ENCODE measurements around the gene KRTAP13-3.

KRTAP13-3 gene

DNA sequence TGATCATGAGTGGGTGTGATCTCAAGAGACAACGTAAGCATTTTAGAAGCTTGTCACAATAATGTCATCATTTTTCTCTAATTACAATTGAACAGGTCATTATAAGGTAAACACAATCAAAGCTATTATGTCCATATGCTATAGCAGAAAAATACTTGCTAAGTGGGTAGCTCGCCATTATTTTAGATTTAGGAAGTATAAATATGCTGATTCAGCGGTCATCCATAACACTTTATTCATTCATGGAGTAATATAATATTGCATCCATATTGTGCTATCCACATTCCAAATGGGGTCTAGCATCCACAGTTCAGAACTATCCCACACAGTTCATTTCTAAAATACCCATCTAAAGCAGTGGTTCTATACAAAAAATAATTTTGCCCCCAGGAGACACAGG, 22.8 kb upstream of the KRTAP13-3 start:
- Histone ChIP-seq H3F3A (ENCODE audit: control insufficient read depth, insufficient read depth) (no peaks in the 10 kb centered on the region), H4K20me1 (ENCODE audit: control insufficient read depth, insufficient read depth, low read depth, low read length) (no peaks in the 10 kb centered on the region), H3K4me2 (ENCODE audit: low read length) (no peak overlapping the region), H3K9me3 (ENCODE audit: control insufficient read depth, insufficient read depth, low read length) (no peaks in the 10 kb centered on the region), H3K79me2 (ENCODE audit: control insufficient read depth, low read length) (no peaks in the 10 kb centered on the region), H3K4me3 (ENCODE audit: low read length) (no peak overlapping the region), H3K27ac (ENCODE audit: low read depth, low read length) (no peak overlapping the region), H3K36me3 (ENCODE audit: control insufficient read depth, low read length) (no peaks in the 10 kb centered on the region), H3K27me3 (ENCODE audit: control insufficient read depth, low read length) (no peaks in the 10 kb centered on the region), H3K9me2 (replicated peaks; ENCODE audit: control insufficient read depth, low read length) (no peaks in the 10 kb centered on the region), H3K4me1 (ENCODE audit: control insufficient read depth, low read length) (no peaks in the 10 kb centered on the region)
- TF ChIP-seq EZH2phosphoT487 (IDR thresholded peaks at IDR 0.05; ENCODE audit: borderline replicate concordance, low read length), result no peak
- TF ChIP-seq, protein P1, sequence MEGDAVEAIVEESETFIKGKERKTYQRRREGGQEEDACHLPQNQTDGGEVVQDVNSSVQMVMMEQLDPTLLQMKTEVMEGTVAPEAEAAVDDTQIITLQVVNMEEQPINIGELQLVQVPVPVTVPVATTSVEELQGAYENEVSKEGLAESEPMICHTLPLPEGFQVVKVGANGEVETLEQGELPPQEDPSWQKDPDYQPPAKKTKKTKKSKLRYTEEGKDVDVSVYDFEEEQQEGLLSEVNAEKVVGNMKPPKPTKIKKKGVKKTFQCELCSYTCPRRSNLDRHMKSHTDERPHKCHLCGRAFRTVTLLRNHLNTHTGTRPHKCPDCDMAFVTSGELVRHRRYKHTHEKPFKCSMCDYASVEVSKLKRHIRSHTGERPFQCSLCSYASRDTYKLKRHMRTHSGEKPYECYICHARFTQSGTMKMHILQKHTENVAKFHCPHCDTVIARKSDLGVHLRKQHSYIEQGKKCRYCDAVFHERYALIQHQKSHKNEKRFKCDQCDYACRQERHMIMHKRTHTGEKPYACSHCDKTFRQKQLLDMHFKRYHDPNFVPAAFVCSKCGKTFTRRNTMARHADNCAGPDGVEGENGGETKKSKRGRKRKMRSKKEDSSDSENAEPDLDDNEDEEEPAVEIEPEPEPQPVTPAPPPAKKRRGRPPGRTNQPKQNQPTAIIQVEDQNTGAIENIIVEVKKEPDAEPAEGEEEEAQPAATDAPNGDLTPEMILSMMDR (IDR thresholded peaks at IDR 0.05; ENCODE audit: low read depth, low read length, poor library complexity, severe bottlenecking), result no peak

DNA sequence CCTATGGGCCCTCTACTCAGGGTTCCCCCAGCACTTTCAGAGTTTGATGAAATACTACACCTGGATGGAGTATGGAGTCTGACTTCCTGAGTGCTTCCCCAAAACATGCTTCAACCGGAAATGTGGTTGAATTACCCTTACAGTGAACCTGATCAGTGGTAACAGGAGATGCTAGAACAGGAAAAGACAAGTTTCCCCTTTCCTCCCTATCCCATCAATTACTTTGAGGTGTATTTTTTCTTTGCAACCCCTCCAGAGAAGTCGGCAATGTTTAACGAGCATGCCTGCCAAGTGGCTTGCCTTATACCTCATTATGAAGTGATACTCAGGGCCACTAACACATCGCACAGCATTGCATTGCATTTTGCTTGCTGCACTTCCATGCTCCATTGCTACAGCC, 21.3 kb upstream of the KRTAP13-3 start:
- no peak for TF ChIP-seq EZH2phosphoT487 (IDR thresholded peaks at IDR 0.05; ENCODE audit: borderline replicate concordance, low read length)
- TF ChIP-seq, protein P1 (IDR thresholded peaks at IDR 0.05; ENCODE audit: low read depth, low read length, poor library complexity, severe bottlenecking), result no peak
- H3K4me2 ChIP-seq (ENCODE audit: low read length), result no peak overlapping the region
- H3K4me1 ChIP-seq (ENCODE audit: control insufficient read depth, low read length), result no peaks in the 10 kb centered on the region
- H3K27ac ChIP-seq (ENCODE audit: low read depth, low read length), result no peak overlapping the region
- H3K9me3 ChIP-seq (ENCODE audit: control insufficient read depth, insufficient read depth, low read length), result no peaks in the 10 kb centered on the region
- H3F3A ChIP-seq (ENCODE audit: control insufficient read depth, insufficient read depth), result no peaks in the 10 kb centered on the region
- no peaks in the 10 kb centered on the region for H3K36me3 ChIP-seq (ENCODE audit: control insufficient read depth, low read length)
- H3K27me3 ChIP-seq (ENCODE audit: control insufficient read depth, low read length), result no peaks in the 10 kb centered on the region
- H3K79me2 ChIP-seq (ENCODE audit: control insufficient read depth, low read length), result no peaks in the 10 kb centered on the region
- H4K20me1 ChIP-seq (ENCODE audit: control insufficient read depth, insufficient read depth, low read depth, low read length), result no peaks in the 10 kb centered on the region
- H3K4me3 ChIP-seq (ENCODE audit: low read length), result no peak overlapping the region
- no peaks in the 10 kb centered on the region for H3K9me2 ChIP-seq (replicated peaks; ENCODE audit: control insufficient read depth, low read length)

DNA sequence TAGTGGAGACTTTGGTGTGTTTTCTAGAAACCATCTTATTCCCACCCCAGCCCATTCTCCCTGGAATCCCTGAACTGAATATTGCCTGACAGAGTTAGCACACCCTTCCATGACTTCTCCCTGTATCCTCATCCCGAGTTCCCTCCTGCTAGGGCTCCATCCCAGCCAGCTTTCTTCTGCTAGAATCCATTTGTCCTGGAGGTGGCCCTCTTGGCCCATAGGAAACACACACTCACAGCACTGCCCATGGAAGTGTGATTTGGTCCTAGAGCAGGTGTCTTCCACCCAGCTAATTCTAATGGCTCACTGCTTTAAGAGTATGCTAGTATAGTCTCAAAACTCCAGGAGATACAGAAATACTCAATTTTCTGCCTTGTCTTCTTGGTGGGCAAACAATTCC, 18.5 kb upstream of the KRTAP13-3 start:
- no peaks in the 10 kb centered on the region for H3K27me3 ChIP-seq (ENCODE audit: control insufficient read depth, low read length)
- TF ChIP-seq, protein P1 (IDR thresholded peaks at IDR 0.05; ENCODE audit: low read depth, low read length, poor library complexity, severe bottlenecking), result no peak
- no peak overlapping the region for H3K4me2 ChIP-seq (ENCODE audit: low read length)

DNA sequence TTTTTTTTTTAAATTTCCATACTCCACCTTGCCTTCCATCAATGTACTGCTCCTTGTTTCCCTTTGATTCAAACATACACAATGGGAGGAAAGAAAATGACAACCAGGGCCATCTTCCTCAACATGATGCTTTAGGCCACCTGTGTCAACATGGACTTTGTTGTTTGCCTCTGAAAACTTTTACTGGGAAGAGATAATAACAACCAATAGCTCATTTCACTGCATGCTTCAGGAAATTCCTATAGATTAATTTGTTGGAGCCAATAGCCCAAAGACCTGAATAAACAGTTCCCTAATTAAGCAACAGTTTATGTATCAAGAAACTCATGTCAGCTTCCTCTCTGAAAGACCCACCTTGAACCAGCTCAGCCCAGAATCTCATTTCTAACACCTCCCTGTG, 17.5 kb upstream of the KRTAP13-3 start:
- Histone ChIP-seq H3K4me3 (ENCODE audit: low read length) (no peak overlapping the region), H3K4me2 (ENCODE audit: low read length) (no peak overlapping the region), H3K9me3 (ENCODE audit: control insufficient read depth, insufficient read depth, low read length) (no peaks in the 10 kb centered on the region), H3K27ac (ENCODE audit: low read depth, low read length) (no peak overlapping the region), H4K20me1 (ENCODE audit: control insufficient read depth, insufficient read depth, low read depth, low read length) (no peaks in the 10 kb centered on the region), H3K4me1 (ENCODE audit: control insufficient read depth, low read length) (no peaks in the 10 kb centered on the region), H3K79me2 (ENCODE audit: control insufficient read depth, low read length) (no peaks in the 10 kb centered on the region), H3K27me3 (ENCODE audit: control insufficient read depth, low read length) (no peaks in the 10 kb centered on the region), H3K9me2 (replicated peaks; ENCODE audit: control insufficient read depth, low read length) (no peaks in the 10 kb centered on the region), H3K36me3 (ENCODE audit: control insufficient read depth, low read length) (no peaks in the 10 kb centered on the region), H3F3A (ENCODE audit: control insufficient read depth, insufficient read depth) (no peaks in the 10 kb centered on the region)
- TF ChIP-seq, protein P1 (IDR thresholded peaks at IDR 0.05; ENCODE audit: low read depth, low read length, poor library complexity, severe bottlenecking), result no peak
- no peak for TF ChIP-seq EZH2phosphoT487 (IDR thresholded peaks at IDR 0.05; ENCODE audit: borderline replicate concordance, low read length)

More for the DNA sequence above, 18.5 kb upstream of the KRTAP13-3 start:
- Histone ChIP-seq H3K79me2 (ENCODE audit: control insufficient read depth, low read length) (no peaks in the 10 kb centered on the region), H3K36me3 (ENCODE audit: control insufficient read depth, low read length) (no peaks in the 10 kb centered on the region), H3K9me3 (ENCODE audit: control insufficient read depth, insufficient read depth, low read length) (no peaks in the 10 kb centered on the region), H3K4me1 (ENCODE audit: control insufficient read depth, low read length) (no peaks in the 10 kb centered on the region), H3F3A (ENCODE audit: control insufficient read depth, insufficient read depth) (no peaks in the 10 kb centered on the region), H3K27ac (ENCODE audit: low read depth, low read length) (no peak overlapping the region), H4K20me1 (ENCODE audit: control insufficient read depth, insufficient read depth, low read depth, low read length) (no peaks in the 10 kb centered on the region), H3K4me3 (ENCODE audit: low read length) (no peak overlapping the region), H3K9me2 (replicated peaks; ENCODE audit: control insufficient read depth, low read length) (no peaks in the 10 kb centered on the region)

Measured in DOHH2 (cell line).